NCI-H69 (cell line): ENCODE results near the gene GHDC.
"Not testable (repeated sequence)": the region's sequence is repeated elsewhere in the genome, so short reads cannot be mapped to it uniquely, and the experiment has no call there.

ENCODE experiments used
- DNase-seq: peaks from one replicate; lab custom pipeline; 2025; lab: John Stamatoyannopoulos, UW

GHDC gene

GRCh38 chr17:42202696-42203095, 8.4 kb upstream of the GHDC start:
- no peak for DNase-seq

DNA sequence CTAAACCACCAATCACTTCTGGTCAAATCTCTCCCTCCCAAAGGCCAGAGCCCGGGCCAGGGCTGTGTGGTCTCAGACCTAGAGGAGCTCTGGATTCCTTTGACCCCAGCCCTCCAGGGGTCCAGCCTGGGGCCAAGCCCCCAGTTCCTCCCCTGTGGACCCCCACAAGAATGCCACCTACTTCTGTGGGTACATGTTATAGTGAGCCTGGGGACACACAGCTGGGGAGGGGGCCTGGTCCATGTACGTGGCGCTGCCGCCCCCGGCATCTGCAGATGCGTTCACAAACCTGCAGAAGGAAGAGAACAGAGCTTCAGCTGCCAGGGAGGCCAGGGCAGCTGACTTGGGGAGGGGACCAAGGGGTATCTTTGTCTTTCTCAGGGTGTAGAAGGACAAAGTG, 7.9 kb upstream of the GHDC start:
- DNase-seq: no peak

- DNase-seq: no peak
These were observed 7.1 kb upstream of the GHDC start for GRCh38 chr17:42201458-42201772.

GRCh38 chr17:42200706-42201457, 6.6 kb upstream of the GHDC start:
- DNase-seq: no peak

- DNase-seq: no peak
These were observed 5.2 kb upstream of the GHDC start for GRCh38 chr17:42199416-42200011.

- DNase-seq: no peak
These were observed 4.6 kb upstream of the GHDC start for GRCh38 chr17:42198897-42199296.

DNA sequence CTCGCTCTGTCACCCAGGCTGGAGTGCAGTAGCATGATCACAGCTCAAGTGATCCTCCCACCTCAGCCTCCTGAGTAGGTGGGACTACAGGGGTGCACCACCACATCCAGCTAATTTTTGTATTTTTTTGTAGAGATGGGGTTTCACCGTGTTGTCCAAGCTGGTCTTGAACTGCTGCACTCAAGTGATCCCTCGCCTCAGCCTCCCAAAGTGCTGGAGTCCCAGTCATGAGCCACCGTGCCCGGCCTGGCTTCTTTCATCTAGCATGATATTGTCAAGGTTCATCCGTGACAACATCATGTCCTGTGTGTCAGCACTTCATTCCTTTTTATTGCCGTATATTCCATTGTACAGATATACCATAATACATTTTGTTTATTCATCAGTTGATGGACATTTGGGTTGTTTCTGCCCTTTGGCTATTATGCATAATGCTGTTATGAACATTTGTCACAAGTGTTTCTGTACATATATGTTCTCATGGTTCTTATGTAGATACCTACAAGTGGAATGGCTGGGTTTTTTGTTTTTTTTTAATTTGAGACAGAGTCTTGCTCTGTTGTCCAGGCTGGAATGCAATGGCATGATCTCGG, 3.4 kb upstream of the GHDC start:
- DNase-seq: no peak

GRCh38 chr17:42193216-42193968, 902 bp downstream of the GHDC start:
- no peak for DNase-seq

GRCh38 chr17:42192189-42193126, 1.8 kb downstream of the GHDC start:
- no peak for DNase-seq

DNA sequence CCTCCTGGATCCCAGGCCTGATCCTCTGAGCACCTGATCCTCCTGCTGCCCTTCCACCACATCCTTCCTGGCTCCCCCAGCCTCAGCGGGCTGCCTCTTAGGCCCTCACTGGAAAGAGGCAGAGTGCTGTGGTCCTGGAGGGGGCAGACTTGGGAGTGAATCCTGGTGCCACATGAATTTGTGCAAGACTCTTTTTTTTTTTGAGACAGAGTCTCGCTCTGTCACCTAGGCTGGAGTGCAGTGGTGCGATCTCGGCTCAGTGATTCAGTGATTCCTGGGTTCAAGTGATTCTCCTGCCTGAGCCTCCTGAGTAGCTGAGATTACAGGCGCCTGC, 3.1 kb downstream of the GHDC start:
- no peak for DNase-seq

GRCh38 chr17:42190491-42191274, 3.6 kb downstream of the GHDC start:
- DNase-seq: no peak

DNA sequence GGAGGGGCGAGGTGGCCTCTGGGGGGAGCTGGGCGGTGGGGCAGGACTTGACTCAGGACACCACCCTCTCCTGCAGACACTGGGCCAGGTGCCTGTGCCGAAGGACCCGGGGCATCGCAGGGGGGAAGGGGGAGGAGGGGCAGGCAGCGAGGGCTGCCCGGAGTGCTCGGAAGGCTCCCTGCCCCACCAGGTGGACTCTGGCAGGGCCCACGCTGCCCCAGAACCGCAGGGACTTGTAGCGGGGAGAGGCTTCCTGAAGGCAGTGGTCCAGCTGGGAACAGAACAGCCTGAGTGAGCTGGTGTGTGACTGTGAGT, 4.7 kb downstream of the GHDC start:
- DNase-seq: no peak

GRCh38 chr17:42188749-42189650, 5.3 kb downstream of the GHDC start:
- DNase-seq: no peak

DNA sequence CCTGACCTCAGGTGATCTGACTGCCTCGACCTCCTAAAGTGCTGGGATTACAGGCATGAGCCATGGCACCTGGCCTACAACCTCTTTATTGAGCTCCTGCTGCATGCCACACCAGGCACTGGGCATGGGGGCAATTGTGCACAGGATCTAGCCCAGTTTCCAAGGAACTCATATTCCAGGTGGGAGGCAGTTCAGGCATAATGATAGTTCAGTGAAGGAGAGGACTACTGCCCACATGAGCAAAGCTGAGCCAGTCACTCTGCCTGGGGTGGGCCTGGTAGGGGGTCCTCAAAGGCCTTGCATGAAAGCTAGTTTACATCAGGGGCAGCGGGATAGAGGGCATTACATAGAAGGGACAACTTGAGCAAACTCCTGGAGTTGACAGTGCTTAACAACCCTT, 6.5 kb downstream of the GHDC start:
- no peak for DNase-seq

GRCh38 chr17:42186191-42186590, 8.1 kb downstream of the GHDC start:
- not testable (repeated sequence) for DNase-seq

DNA sequence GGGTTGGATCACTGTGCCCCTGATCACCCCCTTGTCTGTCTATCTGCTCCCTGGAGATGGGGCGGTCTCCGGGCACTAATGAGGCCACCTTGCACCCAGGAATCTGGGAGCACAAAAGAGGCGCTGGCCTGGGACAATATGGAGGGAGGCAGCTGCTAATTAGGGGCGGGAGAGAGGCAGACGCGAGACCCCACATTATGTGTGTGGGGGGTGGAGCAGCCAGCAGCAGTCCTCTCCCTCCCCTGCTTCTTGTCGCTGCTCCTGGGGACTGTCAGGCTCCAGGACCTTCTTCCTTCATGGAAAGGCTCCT, 8.7 kb downstream of the GHDC start:
- no peak for DNase-seq

DNA sequence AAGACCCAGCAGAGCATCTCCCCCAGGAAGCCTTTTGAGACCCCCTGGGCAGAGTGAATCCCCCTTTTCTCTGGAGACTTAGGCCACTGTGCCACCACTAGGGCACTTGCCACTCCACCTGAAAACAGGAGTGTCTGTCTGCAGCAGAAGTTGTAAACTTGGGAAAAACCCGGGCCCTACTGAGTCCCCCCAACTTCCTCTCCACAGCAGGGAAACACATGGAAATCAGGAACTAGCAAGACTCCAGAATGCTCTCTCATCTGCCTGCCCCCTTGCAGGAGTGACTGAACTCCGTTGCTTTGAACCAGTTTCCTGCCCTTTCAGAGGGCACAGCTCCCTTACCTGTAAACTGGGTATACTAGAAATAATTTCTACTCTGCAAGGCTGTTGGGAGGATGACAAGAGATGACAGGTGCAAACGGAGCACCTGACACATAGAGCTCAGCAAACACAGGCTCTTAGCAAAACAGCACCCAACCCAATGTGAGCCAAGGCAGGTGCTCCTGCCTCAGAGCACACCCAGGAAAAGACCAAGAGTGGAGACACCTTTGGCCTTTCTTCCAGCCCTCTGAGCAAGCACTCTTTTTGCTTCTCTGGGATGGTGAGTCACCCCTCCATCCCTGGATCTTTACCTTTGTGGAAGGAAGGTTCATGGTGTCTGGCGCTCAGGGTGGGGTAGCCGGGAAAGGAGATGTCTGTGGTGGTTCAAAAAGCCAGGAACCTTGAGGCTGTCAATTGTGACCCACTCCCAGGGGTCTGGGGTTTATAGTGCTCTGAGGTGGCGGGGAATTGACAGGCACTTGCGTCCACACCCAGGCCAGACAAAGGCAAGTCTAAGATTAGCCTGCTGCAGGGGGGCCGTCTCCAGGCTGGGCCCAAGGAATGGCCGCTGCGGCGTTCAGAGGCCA, 9.3 kb downstream of the GHDC start, which contains the start of gene HCRT:
Gene HCRT (minus strand): TSS at position 740 of the 908 bp plus-strand sequence. CDS start 87 bp downstream, at position 653.
- DNase-seq: peak; percentile 37

- peak; percentile 90 for DNase-seq
These were observed 10.3 kb downstream of the GHDC start for GRCh38 chr17:42183741-42184711.
